Astrocyte (in vitro differentiated cells and primary cell): ENCODE data around the gene CACNA1E. TPM values are rescaled to one million over a fixed set of nuclear protein-coding genes. Genes with fewer than 3 reads are reported as not detected.

Source experiments
- DNase-seq: peaks from one replicate; pipeline ENCODE4 v3.0.0-alpha.2; 2010; ENCODE audit warnings: low read depth
- FAIRE-seq: peaks from 2 replicates; lab custom pipeline; 2011; peaks lifted over from hg19 to GRCh38; lab: Jason Lieb, UNC
- H2AFZ ChIP-seq: 2 replicates; pipeline ENCODE4 v1.6.0; 2012; ENCODE audit warnings: low read depth, low read length, inconsistent platforms
- H3K27ac ChIP-seq: 2 replicates; pipeline ENCODE4 v1.5.1; 2011; ENCODE audit warnings: low read depth, low read length, inconsistent platforms
- H3K27me3 ChIP-seq: 2 replicates; pipeline ENCODE4 v1.6.0; 2011; ENCODE audit warnings: low read length, inconsistent platforms; ENCODE audit not compliant: insufficient read depth
- H3K36me3 ChIP-seq: 2 replicates; pipeline ENCODE4 v1.5.1; 2011; ENCODE audit warnings: low read length, inconsistent platforms; ENCODE audit not compliant: insufficient read depth
- H3K4me1 ChIP-seq: 2 replicates; pipeline ENCODE4 v1.5.1; 2011; ENCODE audit warnings: low read length, inconsistent platforms; ENCODE audit not compliant: insufficient read depth
- H3K4me2 ChIP-seq: 2 replicates; pipeline ENCODE4 v1.6.0; 2012; ENCODE audit warnings: low read length, inconsistent platforms
- H3K4me3 ChIP-seq: 2 replicates; pipeline ENCODE4 v1.5.1; 2011; ENCODE audit warnings: low read depth, mild to moderate bottlenecking, low read length, inconsistent platforms; ENCODE audit not compliant: insufficient read depth
- H3K79me2 ChIP-seq: 2 replicates; pipeline ENCODE4 v1.6.0; 2012; ENCODE audit warnings: mild to moderate bottlenecking, low read length, inconsistent platforms; ENCODE audit not compliant: insufficient read depth
- H3K9ac ChIP-seq: 2 replicates; pipeline ENCODE4 v1.6.0; 2012; ENCODE audit warnings: mild to moderate bottlenecking, low read length, inconsistent platforms
- H3K9me3 ChIP-seq: 2 replicates; pipeline ENCODE4 v1.5.1; 2012; ENCODE audit warnings: low read depth, mild to moderate bottlenecking, low read length, inconsistent platforms; ENCODE audit not compliant: insufficient read depth
- H4K20me1 ChIP-seq: 2 replicates; pipeline ENCODE4 v1.6.0; 2012; ENCODE audit warnings: low read length, inconsistent platforms; ENCODE audit not compliant: insufficient read depth
- H3K27ac Mint-ChIP-seq: one replicate; pipeline ENCODE4 v1.8.0; 2021; ENCODE audit warnings: mild to moderate bottlenecking, mixed read lengths; ENCODE audit not compliant: unreplicated experiment
- H3K27me3 Mint-ChIP-seq: one replicate; pipeline ENCODE4 v1.8.0; 2021; ENCODE audit warnings: low read depth, mixed read lengths; ENCODE audit not compliant: unreplicated experiment
- H3K36me3 Mint-ChIP-seq: one replicate; pipeline ENCODE4 v1.8.0; 2021; ENCODE audit warnings: low read depth, mixed read lengths; ENCODE audit not compliant: unreplicated experiment
- H3K4me1 Mint-ChIP-seq: one replicate; pipeline ENCODE4 v1.8.0; 2021; ENCODE audit warnings: low read depth, mixed read lengths; ENCODE audit not compliant: unreplicated experiment
- H3K4me3 Mint-ChIP-seq: one replicate; pipeline ENCODE4 v1.8.0; 2021; ENCODE audit warnings: mild to moderate bottlenecking, moderate library complexity, mixed read lengths; ENCODE audit not compliant: unreplicated experiment
- H3K9me3 Mint-ChIP-seq: one replicate; pipeline ENCODE4 v1.8.0; 2021; ENCODE audit warnings: mild to moderate bottlenecking, mixed read lengths; ENCODE audit not compliant: unreplicated experiment
- EZH2 ChIP-seq: IDR thresholded peaks from 2 replicates; pipeline ENCODE4 v1.6.1; 2012; ENCODE audit warnings: mild to moderate bottlenecking, low read length, inconsistent platforms; ENCODE audit not compliant: insufficient read depth
- total RNA-seq: library from RNA; stranded (reverse); gene quantifications from 2 replicates; pipeline ENCODE4 v1.2.1, GENCODE V29; 2021
- TF ChIP-seq, protein P1 (sequence below): IDR thresholded peaks from 2 replicates; pipeline ENCODE4 v1.5.1; 2011; ENCODE audit warnings: low read depth, mild to moderate bottlenecking, inconsistent platforms, low read length, moderate library complexity; ENCODE audit not compliant: insufficient read depth

CACNA1E gene
- total RNA-seq, 1 donor from 2014 or later, result 0.07 TPM

DNA sequence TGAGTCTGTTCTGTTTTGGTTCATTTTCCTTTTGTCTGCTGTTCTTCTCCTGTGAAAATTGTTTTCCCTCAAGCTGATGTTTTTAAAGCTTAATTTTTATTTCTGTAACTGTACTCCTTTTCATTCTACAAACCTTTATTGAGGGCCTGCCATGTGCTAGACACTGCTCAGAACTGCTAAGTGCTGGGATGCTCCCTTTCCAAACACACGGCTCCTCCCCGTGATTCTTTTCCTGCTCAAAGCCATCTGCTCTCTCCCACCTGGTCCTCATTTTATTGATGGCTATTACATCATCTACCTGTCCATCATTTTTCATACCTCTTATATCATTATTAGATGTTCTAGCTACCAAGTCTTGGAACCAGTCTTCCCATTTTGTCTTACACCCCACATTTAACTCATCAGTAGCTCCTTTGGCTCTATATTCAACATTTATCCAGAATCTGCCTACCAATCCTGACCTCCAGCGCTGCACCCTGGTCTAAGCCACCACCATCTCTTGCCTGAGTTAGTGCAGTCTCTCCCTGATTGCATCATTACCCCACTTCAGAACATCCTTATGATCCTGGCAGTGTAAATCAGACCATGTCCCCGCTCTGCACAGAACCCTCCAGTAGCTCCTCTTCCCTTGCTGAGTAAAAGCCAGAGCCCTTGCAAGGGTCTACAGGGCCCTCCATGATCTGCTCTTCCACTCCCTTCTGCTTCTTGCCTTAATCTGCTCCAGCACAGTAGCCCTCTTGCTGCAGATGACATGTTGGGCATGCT lies 118.1 kb downstream of the CACNA1E start:
- no peaks in the 10 kb centered on the region for H3K4me1 Mint-ChIP-seq
- TF ChIP-seq EZH2, result no peak
- TF ChIP-seq, protein P1, sequence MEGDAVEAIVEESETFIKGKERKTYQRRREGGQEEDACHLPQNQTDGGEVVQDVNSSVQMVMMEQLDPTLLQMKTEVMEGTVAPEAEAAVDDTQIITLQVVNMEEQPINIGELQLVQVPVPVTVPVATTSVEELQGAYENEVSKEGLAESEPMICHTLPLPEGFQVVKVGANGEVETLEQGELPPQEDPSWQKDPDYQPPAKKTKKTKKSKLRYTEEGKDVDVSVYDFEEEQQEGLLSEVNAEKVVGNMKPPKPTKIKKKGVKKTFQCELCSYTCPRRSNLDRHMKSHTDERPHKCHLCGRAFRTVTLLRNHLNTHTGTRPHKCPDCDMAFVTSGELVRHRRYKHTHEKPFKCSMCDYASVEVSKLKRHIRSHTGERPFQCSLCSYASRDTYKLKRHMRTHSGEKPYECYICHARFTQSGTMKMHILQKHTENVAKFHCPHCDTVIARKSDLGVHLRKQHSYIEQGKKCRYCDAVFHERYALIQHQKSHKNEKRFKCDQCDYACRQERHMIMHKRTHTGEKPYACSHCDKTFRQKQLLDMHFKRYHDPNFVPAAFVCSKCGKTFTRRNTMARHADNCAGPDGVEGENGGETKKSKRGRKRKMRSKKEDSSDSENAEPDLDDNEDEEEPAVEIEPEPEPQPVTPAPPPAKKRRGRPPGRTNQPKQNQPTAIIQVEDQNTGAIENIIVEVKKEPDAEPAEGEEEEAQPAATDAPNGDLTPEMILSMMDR, result no peak
- Histone ChIP-seq H3K4me1 (no peaks in the 10 kb centered on the region), H4K20me1 (no peaks in the 10 kb centered on the region), H3K4me3 (no peak overlapping the region), H3K4me2 (no peak overlapping the region), H3K27me3 (no peaks in the 10 kb centered on the region), H3K9me3 (peaks cover 3% of the 10 kb centered on the region), H3K79me2 (no peaks in the 10 kb centered on the region), H3K27ac (no peak overlapping the region), H3K36me3 (no peaks in the 10 kb centered on the region), H2AFZ (no peak overlapping the region), H3K9ac (no peak overlapping the region)
- no peaks in the 10 kb centered on the region for H3K36me3 Mint-ChIP-seq
- no peak overlapping the region for H3K27ac Mint-ChIP-seq
- no peak overlapping the region for H3K4me3 Mint-ChIP-seq
- H3K27me3 Mint-ChIP-seq, result peaks cover 23% of the 10 kb centered on the region
- peaks cover 5% of the 10 kb centered on the region for H3K9me3 Mint-ChIP-seq
- FAIRE-seq (no peak), DNase-seq (no peak)

DNA sequence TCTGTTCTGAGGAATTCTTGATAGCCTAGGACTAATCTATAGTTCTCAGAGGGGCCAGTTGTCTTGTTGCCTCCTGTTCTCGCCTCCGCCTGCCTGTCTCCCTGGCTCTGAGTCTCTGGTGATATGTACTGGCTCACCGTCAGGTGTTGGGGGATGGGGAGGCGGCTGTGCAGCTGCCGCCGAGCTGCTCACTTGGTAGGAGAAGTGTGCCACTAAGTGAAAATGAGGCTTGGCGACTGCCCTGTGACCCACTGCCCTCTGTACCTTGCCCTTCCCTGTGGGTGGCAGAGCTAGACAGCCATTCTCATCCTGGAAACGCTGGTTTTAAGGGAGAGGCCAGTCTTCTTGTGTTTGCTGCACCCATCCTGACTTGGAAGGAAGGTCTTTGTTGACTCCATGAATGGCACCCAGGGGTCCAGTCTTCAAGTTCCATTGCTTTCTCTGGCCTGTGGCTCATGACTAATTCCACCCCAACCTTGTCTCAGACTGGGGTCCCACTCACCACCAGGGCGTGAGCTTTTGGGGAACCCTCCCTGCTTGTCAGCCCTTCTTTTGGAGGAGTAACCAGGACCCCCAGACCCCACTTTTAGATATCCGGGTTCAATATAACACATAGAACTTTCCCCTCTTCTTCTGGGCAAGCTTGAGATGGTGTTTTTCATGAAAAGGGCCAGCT lies 120.6 kb downstream of the CACNA1E start:
- Histone ChIP-seq H3K9me3 (no peaks in the 10 kb centered on the region), H3K4me2 (no peak overlapping the region), H3K27me3 (no peaks in the 10 kb centered on the region), H3K9ac (no peak overlapping the region), H3K79me2 (no peaks in the 10 kb centered on the region), H3K4me1 (no peaks in the 10 kb centered on the region), H4K20me1 (no peaks in the 10 kb centered on the region), H3K36me3 (no peaks in the 10 kb centered on the region), H2AFZ (no peak overlapping the region), H3K27ac (no peak overlapping the region), H3K4me3 (no peak overlapping the region)
- no peak overlapping the region for H3K4me3 Mint-ChIP-seq
- no peak overlapping the region for H3K27ac Mint-ChIP-seq
- DNase-seq, result no peak
- TF ChIP-seq, protein P1, result no peak
- TF ChIP-seq EZH2, result no peak
- FAIRE-seq, result no peak
- peaks cover 31% of the 10 kb centered on the region for H3K27me3 Mint-ChIP-seq
- H3K9me3 Mint-ChIP-seq, result peaks cover 9% of the 10 kb centered on the region
- no peaks in the 10 kb centered on the region for H3K4me1 Mint-ChIP-seq
- H3K36me3 Mint-ChIP-seq, result no peaks in the 10 kb centered on the region
